HT-29 (cell line): Measurements from ENCODE around the gene CMTM7. TPM values are rescaled to one million over a fixed set of nuclear protein-coding genes. Genes with fewer than 3 reads are reported as not detected.
"Not testable (repeated sequence)": the region's sequence is repeated elsewhere in the genome, so short reads cannot be mapped to it uniquely, and the experiment has no call there.

Experiments
- DNase-seq: peaks from one replicate; pipeline ENCODE4 v3.0.0-alpha.2; 2015; ENCODE audit warnings: low spot score
- total RNA-seq: library from RNA; depleted of rRNA; stranded (reverse); fragments of >200 nt; shearing (Covaris generic); gene quantifications from 2 replicates; pipeline ENCODE4 v1.2.3, GENCODE V29; 2014

CMTM7 gene
- total RNA-seq, 1 experiment from 2014 or later = 20.2 TPM

DNA sequence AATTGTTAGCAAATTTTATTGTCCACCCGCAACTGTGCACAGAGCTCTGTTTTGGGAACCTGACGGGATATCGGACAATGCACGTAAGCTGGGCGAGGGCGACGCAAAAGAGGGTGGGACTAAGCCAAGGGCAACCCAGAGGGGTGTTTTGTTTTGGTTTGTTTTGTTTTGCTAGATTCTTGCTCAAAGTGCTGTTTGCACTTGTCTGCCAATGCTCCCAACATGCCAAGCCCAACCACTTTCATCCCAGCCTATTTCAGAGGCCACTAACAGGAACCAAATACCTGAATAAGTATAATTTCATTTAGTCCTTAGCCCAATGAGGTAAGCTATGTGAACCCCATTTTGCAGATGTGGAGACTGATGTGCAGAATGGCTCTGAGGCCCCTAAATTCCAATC is 9.7 kb upstream of the CMTM7 start:
- no peak for DNase-seq

DNA sequence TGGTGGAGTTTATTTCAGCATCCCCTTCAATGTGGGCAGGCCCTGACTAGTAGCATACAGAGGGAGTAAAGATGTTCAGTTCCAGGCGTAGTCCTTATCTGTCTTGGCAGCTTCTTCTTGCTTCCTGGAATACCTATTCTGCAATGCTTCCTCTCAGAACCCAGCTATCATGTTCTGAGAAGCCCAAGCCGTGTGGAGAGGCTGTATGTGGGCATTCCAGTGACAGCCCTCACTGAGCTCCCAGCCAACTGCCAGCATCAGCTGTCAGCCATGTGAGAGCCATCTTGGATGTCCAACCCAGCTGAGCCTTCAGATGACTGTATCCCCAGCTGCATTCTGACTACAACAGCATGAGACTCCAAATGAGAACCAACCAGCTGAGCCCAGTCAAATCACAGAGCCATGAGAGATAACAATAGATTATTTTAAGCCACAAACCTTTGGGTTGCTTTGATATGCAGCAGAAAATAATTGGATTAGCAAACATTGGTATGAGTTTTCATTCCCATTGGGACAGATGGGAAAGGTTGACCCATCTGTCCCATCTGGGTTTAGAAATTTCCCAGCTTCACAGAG is 8.4 kb upstream of the CMTM7 start:
- no peak for DNase-seq

GRCh38 chr3:32384938-32385337 is 6.7 kb upstream of the CMTM7 start:
- no peak for DNase-seq

- no peak for DNase-seq
Observed at GRCh38 chr3:32387512-32387911, 4.1 kb upstream of the CMTM7 start.

- DNase-seq = not testable (repeated sequence)
Observed at GRCh38 chr3:32389577-32389976, 2.1 kb upstream of the CMTM7 start.

DNA sequence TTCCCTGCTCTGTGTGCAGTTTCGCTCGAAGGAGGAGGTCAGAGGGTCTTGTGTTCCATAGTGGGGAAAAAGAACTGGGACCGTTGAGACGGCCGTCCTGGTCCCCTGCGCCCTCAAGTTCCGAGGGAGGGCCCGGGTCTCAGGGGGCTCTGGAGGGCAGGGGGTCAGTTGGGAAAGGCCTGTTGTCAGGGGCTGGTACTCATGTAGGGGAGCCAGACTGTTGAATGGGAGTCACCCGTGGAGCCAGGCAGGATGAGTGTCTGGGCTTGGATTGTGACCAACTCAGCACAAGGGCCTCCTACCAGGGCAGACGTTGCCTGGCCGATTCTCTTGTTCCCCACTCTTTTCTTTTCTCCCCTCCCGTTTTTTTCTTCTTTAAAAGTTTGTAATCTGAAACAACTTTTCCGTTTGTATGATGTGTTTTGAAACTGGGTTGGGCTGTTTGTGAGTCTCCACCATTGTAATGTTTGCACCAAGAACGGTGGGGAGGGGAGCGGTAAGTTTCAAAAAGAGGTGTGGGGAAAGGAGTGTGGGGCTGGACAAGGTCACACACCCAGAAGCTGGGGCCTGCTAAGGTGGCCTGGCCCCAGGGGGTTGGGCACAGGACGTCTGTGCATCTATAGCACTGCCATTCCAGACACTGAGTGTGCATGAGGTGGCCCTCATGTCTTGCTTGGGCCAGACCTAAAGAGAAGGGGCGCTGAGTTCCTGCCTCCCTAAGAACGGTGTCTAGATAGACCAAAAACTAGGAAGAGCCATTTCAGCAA is 1.1 kb downstream of the CMTM7 start:
- DNase-seq = peak; percentile 24

- DNase-seq = no peak
Observed at GRCh38 chr3:32395496-32395895, 3.8 kb downstream of the CMTM7 start.

DNA sequence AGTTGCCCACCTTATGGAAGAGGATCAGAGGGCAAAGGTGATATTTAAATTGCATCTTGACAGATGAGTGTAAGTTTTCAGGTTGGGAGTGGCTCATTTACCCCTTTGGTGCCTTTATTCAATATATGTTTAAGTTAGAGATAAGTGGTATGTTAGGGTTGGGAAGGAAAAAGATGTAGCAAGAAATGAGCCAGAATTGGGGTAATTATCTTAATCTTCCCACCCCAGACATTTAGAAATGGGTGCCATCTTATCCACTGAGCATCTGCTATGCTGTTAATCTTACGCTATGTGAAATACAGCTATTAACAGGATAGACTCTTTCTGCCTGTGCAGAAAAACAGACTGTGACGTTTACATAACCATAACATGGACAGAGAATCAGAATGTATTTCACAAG is 6.3 kb downstream of the CMTM7 start:
- no peak for DNase-seq

DNA sequence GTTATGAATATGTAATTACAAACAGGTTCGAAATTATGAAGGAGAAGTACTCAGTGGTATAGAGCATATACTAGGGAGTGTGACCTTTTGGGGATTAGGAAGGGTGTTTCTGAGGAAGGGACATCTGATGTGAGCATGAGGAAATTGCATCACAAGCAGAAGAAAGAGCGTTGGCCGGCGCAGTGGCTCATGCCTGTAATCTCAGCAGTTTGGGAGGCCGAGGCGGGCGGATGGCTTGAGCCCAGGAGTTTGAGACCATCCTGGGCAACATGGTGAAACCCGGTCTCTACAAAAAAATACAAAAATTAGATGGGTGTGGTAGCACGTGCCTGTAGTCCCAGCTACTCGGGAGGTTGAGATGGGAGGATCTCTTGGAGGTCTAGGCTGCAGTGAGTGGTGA is 6.9 kb downstream of the CMTM7 start:
- DNase-seq = no peak

DNA sequence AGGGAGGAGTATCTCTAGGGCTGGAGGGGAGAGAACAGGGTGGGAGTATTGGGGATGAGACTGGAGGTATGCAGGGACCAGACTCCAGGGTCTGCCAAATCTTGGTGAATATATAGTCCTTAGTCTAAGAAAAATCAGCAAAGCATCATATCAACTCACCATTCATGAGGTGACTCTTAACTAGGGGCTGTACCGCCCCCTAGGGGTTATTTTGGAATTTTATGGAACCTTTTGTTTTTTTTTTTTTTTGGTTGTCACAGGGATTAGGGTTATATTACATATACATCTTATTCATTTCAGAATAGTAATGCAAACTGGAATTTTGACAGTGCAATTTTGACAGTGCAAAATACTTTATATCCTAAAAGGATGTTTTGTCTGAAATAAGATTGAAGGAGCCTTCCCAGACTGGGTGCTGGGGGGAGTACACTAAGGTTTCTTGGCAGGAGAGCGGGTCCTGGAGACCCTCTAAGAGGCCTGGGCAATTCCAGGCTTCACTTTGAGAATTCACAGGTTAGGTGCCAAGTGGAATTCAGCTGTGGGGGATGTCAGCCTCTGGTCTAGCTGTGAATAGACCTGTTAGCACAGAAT is 7.5 kb downstream of the CMTM7 start:
- DNase-seq = peak; percentile 49

DNA sequence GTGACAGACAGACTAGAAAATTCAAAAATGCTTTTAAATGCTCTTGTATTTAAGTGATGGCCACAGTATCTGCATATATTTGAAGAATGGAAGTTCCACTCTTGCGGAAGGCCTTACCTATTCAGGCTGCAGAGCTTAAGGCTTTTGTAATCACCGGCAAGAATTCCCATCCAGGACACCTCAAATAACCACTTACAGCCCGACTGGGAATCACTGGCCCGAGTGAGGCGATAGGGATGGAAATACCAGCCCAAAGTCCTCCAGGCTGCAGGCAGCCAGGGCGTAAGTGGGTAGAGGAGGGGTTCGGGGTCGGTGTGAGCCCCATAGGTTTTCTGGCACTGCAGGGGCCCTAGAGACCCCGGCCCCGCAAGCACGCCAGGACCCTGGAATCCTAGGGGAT is 9.5 kb downstream of the CMTM7 start:
- DNase-seq = peak; percentile 36

GRCh38 chr3:32401556-32402081 is 10.0 kb downstream of the CMTM7 start:
- peak; percentile 61 for DNase-seq

DNA sequence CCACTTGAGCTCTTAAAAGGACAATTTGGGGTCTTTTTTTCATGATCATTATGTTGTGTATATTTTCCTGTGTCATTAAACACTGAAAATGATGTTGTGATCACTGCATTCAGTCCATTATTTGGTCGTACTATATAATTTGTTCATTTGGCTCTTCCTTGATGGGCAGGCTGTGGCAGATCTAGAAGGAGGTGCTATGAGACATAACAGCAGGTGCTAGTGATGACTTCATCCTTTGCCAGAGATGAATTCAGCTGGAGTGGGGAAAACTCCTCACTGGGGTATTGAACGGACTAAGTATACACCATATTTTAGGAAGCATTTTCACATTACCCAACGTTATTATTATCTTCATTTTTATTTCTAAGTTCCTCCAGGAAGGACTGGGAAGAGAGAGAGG is 12.0 kb downstream of the CMTM7 start:
- no peak for DNase-seq

GRCh38 chr3:32404714-32405113 is 13.1 kb downstream of the CMTM7 start:
- no peak for DNase-seq

- no peak for DNase-seq
Observed at GRCh38 chr3:32405155-32405554, 13.5 kb downstream of the CMTM7 start.

DNA sequence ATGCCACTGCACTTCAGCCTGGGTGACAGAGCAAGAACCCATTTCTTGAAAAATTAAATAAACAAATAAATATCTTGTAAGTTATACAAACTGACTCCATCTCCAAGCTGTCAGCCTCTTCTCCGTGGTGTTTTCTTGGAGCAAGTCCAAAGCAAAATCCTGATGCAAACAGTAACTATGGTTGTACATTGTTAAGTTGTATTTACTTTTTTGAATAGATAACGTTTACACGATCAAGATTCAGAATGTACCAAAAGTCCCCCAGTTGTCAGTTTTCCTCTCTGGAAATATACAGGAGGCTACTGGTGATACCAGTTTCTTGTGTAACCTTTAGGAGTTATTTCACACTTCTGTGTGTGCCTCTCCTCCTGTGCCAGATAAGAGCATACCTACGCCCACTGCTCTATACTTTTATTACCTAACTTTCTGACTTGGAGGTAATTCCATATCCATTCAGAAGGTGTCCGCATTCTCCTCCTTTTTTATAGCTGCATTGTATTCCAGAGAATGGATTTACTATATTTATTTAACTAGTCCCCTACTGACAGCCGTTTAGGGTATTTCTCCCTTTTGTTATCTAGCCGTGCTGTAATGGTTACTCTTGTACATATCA is 14.2 kb downstream of the CMTM7 start:
- no peak for DNase-seq

GRCh38 chr3:32406486-32407408 is 15.1 kb downstream of the CMTM7 start:
- peak; percentile 20 for DNase-seq

DNA sequence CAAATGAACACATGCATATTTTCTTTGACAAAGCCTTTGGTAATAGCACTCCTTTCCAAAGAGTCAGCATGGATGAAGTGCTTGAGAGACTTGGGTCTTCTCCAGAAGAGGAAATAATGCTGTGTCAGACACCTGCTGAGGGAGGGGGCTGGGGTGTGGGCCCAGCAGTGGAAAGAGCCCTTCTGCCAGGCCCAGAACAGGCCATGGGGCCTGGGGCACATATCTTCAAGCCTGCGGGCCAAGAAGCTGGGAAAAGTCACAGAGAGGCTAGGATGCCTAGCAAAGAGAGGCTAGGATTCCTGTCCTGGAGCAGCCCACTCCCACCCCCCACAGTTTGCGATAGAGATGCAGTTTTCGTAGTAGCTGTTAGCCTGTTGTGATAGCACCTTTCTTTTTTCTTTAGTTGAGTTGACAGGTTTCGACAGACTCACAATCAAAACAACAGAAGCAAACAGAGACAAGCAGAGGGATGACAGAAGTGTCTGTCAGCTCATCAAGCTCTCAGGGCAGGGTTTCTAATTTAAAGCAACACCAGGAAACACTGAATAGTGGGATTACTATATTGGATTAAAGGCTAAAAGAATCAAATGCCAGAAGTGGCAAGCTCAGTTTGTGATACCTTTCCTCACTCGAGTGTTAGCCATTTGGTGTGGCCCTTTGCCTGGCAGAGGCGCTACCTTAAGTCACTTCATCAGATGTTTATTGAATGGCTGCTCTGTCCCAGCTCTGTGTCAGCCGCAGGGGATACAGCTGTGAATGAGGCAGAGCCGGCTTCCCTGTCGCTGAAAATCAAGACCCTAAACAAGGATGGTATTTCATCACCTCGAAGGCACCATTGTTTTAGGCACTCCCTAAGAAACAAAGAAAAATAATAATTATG is 19.0 kb downstream of the CMTM7 start:
- no peak for DNase-seq

- DNase-seq = no peak
Observed at GRCh38 chr3:32411442-32411841, 19.8 kb downstream of the CMTM7 start.

GRCh38 chr3:32412887-32413286 is 21.2 kb downstream of the CMTM7 start:
- DNase-seq = no peak
